ENCODE data around the gene MTAP.

Gene MTAP

GRCh38 chr9:21969011-21969940, 166.8 kb downstream of the MTAP start:
- no peak for DNase-seq (ENCODE audit: low read depth in 2 of 2)

DNA sequence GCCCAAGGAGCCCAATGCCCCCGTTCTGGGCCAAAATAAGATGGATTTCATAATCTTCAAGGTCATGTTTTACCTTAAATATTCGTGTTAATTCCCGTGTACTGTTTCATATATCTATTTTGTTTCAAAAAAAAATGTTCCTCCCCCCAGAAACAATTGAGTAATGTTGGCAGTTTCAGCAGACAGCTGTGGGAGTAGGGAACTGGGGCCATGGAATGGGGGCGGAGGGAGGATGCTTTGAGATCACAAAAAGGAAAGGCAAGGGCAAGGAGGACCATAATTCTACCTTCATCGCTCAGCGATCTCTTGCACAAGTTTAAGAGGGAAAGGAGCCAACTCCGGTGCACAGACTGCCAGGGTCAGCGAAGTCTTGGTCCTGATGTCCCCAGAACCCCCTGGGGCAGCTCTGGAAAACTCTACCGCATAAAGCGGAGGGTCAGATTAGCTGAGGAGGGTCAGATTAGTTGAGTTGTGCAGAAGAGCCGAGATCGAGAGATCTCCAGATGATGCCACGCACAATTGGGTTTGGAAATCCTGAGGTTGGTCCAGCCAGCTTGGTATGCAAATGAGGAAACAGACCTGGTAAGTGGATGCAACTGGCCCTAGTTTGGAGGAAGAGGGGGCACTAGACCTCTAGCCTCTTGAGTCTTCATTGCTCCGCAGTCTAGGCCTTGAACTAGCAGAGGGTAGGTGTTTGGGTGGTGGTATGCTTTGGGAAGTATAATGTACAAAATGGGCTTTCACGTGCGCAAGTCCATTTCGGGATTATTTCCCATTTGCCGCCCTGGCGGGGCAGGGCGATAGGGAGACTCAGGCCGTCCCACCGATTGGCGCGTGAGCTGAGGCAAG, 167.7 kb downstream of the MTAP start:
- no peak for DNase-seq (ENCODE audit: low read depth in 2 of 2)

- no peak for DNase-seq (ENCODE audit: low read depth in 2 of 2)
These were observed 168.6 kb downstream of the MTAP start for GRCh38 chr9:21970800-21971640.

- DNase-seq (ENCODE audit: low read depth in 2 of 2), result no peak
These were observed 169.9 kb downstream of the MTAP start for GRCh38 chr9:21972361-21972760.

DNA sequence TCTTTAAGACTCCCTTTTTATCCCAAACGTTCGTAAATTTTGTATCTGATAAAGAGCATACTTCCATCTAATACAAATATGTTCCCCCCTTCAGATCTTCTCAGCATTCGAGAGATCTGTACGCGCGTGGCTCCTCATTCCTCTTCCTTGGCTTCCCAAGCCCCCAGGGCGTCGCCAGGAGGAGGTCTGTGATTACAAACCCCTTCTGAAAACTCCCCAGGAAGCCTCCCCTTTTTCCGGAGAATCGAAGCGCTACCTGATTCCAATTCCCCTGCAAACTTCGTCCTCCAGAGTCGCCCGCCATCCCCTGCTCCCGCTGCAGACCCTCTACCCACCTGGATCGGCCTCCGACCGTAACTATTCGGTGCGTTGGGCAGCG, 171.9 kb downstream of the MTAP start:
- DNase-seq (ENCODE audit: low read depth in 2 of 2), result no peak

DNA sequence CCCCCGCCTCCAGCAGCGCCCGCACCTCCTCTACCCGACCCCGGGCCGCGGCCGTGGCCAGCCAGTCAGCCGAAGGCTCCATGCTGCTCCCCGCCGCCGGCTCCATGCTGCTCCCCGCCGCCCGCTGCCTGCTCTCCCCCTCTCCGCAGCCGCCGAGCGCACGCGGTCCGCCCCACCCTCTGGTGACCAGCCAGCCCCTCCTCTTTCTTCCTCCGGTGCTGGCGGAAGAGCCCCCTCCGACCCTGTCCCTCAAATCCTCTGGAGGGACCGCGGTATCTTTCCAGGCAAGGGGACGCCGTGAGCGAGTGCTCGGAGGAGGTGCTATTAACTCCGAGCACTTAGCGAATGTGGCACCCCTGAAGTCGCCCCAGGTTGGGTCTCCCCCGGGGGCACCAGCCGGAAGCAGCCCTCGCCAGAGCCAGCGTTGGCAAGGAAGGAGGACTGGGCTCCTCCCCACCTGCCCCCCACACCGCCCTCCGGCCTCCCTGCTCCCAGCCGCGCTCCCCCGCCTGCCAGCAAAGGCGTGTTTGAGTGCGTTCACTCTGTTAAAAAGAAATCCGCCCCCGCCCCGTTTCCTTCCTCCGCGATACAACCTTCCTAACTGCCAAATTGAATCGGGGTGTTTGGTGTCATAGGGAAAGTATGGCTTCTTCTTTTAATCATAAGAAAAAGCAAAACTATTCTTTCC, 172.4 kb downstream of the MTAP start:
- no peak for DNase-seq (ENCODE audit: low read depth in 2 of 2)

- DNase-seq (ENCODE audit: low read depth in 2 of 2), result no peak
These were observed 174.0 kb downstream of the MTAP start for GRCh38 chr9:21976334-21976875.

GRCh38 chr9:21982391-21982790, 180.0 kb downstream of the MTAP start:
- no peak for DNase-seq (ENCODE audit: low read depth in 2 of 2)

GRCh38 chr9:21982861-21983560, 180.6 kb downstream of the MTAP start:
- DNase-seq (ENCODE audit: low read depth in 2 of 2), result no peak

DNA sequence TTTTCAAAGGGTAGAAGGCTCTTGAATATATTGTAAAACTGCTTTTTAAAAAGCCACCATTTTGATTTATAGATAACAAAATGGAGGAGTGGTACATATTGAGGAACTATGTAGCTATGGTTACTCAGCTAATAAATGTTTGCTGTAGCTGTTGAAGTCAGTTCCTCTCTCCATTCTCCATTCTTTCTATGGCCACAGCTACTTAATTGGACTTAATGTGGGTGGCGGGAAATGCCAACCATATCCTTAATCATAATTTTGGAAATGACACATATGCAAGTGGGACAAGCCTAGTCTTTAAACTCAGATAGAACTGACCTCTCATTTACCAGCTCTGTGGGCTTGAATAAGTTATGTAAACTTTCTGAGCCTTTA, 181.1 kb downstream of the MTAP start:
- no peak for DNase-seq (ENCODE audit: low read depth in 2 of 2)

GRCh38 chr9:21984101-21984500, 181.7 kb downstream of the MTAP start:
- DNase-seq (ENCODE audit: low read depth in 2 of 2), result no peak

- no peak for DNase-seq (ENCODE audit: low read depth in 2 of 2)
These were observed 183.7 kb downstream of the MTAP start for GRCh38 chr9:21985964-21986667.
